ENCODE results near the gene MKI67.

DNA sequence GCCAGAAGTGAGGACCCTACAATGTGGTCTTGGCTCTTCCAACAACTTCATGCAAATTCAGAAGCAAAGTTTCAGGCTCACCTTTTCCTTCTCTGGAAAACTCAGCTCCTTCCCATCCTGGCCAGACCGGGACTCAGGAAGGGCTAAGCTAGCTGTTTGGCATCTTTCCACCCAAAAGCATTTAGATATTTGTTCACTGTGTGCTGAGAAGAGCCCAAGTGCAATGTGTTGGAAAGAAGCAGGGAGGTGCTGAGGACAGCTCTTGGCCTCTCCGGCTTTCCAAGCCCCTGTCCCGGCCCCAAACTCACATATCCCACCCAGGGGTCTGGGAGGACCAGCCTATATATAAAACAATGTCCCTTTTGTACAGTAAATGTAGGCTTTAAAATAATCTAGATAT, 44.5 kb downstream of the MKI67 start:
- TF ChIP-seq EZH2 (IDR thresholded peaks at IDR 0.05): no peak
- TF ChIP-seq POLR2AphosphoS5 (IDR thresholded peaks at IDR 0.05; ENCODE audit: borderline replicate concordance, low read depth, low read length): no peak
